GM15510 (cell line): Measurements from ENCODE around the gene ETF1.

Experiments used
- POLR2A ChIP-seq: IDR thresholded peaks from 3 replicates; pipeline ENCODE4 v1.6.1; 2011; ENCODE audit warnings: borderline replicate concordance; ENCODE audit not compliant: insufficient read length; ENCODE audit errors: extremely low read depth

Gene ETF1

GRCh38 chr5:138527170-138527569 is 15.9 kb downstream of the ETF1 start:
- no peak for TF ChIP-seq POLR2A

DNA sequence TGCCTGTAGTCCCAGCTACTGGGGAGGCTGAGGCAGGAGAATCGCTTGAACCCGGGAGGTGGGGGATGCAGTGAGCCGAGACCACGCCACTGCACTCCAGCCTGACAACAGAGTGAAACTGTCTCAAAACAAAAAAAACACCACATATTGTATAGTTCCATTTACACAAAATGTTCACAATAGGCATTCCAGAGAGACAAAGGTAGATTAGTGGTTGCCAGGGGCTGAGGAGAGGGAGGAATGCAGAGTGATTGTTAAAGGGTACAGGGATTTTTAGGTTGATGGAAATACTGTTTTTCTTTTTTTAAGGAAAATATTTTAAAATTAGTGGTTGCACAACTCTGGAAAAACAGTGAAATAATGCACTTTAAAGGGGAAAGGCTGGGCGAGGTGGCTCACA is 19.6 kb downstream of the ETF1 start:
- TF ChIP-seq POLR2A, result no peak

- TF ChIP-seq POLR2A, result no peak
These were observed 22.1 kb downstream of the ETF1 start for GRCh38 chr5:138520971-138521370.

DNA sequence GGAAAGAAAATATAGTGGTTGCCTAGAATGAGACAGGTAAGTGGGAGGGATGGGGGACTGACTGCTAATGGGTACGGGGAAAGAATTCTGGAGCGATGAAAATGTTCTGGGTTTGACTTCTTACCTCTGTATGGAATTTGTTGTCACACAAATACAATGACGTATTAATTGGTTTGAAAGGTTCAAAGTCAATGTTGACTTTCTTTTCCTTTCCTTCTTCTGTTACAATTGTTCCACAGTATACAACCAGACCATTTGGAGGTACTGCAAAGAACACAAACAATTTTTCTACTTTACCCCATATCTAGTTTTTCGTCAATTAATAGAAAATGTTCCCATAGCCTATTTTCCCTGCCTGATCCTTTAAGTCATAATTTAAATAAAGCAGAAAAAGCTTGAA is 25.6 kb downstream of the ETF1 start:
- TF ChIP-seq POLR2A, result no peak

DNA sequence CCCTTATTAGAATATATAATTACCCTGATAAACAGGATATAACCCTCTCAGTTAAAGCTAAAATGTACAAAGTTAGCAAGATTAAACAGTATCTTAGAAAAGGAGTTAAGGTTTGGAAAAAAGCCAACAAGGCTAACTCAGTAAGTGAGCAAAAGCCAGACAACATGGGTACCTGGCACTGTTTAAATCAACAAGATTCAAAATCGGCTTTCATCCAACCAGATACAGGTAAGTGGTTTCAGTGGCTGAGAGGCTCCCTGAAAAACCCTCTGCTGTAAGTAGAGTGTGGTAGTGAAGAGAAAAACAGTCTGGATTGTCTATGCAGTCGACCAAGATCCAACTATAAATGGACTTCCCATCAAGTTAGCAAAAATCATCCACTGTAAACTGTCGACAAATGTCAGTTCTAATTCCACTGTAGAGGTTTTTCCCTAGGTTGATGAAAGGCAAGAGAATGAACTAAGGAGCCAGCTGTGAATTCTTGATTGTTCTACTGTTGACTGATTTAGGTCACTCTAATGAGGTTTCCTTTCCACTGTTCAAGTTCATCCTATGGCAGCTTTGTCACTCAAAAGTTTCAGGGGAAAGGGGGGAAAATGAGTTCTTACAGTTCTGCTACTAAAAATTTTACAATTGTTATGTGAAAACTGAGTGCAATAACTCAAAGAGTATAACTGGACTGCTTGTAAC is 27.3 kb downstream of the ETF1 start:
- no peak for TF ChIP-seq POLR2A

- TF ChIP-seq POLR2A, result no peak
These were observed 29.0 kb downstream of the ETF1 start for GRCh38 chr5:138514021-138514420.

DNA sequence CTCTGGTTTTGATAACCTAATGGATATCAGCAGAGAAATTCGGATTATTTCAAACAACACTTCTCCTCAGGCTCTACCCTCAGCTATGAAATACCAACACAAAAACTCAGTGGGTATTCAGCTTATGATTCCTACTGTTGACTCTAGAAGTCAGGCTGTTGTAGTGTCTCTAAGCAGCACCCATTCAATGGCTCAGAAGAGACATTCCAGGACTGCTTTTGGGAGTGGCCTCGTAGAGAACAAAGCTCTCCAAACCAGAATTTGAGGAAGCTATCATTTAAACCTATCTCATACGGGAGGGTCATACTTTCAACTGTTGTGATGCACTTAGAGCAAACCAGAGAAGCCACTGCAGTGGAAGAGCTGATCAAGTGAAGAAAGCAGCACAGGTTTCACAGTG is 34.1 kb downstream of the ETF1 start:
- TF ChIP-seq POLR2A, result no peak

DNA sequence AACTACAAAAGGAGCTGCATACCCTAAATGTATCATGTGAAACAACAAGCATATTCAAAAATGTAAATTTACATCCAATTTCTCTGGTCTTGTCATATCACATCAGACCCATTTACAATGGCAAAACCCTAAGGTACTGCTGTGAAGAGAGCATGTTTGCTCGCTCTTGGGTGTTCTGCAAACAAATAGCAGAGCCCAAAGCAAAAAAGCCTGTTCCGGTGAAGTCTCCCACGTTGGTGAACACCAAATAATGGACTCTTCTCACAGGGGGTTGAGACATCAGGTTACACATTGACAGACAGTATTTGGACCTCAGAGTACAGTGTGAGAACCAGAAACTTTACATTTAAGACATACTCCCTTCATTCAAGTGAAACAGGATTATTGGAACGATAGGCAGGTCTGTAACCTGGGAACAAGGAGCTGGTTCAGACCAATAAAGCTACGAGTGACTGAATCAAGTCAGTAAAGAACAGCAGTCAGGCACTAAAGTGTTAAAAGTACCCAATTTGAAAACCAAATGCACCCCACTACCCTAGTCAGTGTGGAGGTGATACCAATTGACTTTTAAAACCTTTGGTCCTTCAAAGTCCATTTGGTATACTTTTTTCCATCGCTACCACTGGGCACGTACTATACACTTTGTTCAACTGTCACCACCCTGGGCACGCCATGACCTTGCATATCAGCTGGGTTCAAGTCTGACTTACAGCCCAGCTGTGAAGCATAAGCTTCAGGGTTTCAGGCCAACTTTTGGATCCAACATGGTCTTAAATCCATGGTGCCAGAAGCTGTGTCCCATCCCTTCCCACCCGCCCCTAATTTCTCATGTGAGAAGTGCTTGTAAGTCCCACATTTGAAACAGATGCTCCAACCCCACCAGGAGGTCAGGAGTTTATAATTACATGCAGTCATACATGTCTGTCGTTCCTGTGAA is 36.4 kb downstream of the ETF1 start:
- no peak for TF ChIP-seq POLR2A

- no peak for TF ChIP-seq POLR2A
These were observed 38.2 kb downstream of the ETF1 start for GRCh38 chr5:138504799-138505198.

DNA sequence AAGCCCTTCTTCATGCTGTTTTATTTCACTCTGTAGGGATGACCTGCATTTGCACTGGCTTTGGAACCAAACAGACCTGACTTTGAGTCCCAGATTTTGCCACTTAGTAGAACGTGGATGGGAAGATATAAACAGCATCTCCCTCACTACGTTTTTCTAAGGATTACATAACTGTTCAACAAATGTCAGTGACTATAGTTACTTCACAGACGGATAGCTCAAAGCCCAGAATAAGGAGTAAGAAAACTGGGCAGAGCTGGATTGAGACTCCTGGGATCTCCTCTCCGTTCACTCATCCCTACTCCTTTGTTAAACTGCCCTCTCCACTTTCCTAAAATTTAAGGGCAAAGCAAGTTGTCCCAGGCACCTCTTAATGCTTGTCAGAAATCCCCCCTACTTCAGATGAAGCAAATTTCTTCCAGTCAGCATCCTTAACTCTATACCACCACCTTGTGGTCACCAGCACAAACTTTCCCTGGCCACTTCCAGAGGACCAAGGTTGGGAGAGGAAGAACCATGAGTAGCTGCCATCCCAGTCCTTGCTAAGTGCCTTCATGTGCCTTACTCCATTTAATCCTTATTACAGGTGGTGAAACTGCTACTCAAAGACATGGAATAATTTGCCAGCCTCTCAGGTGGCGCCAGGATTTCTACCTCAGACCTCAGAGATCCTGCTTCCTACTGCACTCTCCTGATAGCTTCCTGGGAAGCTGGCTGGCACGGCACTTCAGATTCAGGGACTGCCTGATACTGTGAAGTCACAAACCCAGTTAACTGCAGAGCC is 39.4 kb downstream of the ETF1 start:
- TF ChIP-seq POLR2A, result no peak

- no peak for TF ChIP-seq POLR2A
These were observed 40.5 kb downstream of the ETF1 start for GRCh38 chr5:138502521-138502920.

DNA sequence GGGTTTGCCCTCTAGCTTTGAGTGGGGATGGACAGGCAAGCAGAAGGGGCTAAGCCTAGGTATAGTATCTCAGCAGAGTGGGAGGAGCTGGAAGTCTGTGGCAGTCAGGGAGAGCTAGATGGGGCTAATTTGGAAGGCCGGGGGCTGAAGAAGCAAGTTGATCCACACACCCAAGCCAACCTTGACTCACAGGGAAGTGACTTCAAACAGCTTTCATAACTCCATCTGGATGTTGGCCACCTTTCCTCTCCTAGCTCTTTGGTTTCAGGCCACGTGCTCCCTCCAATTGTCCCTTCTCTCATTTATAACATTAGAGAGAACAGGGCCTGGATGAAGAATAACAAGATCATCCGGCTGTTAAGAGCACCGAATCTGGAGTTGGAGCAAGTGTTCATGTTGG is 40.9 kb downstream of the ETF1 start:
- no peak for TF ChIP-seq POLR2A

GRCh38 chr5:138498376-138498775 is 44.7 kb downstream of the ETF1 start:
- TF ChIP-seq POLR2A, result no peak

DNA sequence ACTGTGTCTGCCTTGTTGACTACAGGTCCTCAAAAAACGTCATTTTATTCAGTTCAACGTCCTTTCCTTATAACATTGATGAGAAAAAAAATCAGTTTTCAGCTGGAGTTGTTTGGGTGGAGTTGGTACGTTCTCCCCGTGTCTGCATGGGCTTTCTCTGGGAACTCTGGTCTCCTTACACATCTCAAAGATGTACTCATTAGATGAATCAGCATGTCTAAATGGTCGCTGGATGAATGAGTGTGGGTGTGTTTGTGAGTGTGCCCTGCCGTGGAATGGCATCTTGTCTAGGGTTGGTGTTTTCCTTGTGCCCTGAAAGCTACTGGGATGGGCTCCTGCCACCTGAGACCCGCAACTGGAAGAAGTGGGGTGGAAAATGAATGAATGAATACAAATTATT is 47.7 kb downstream of the ETF1 start:
- TF ChIP-seq POLR2A, result no peak

- no peak for TF ChIP-seq POLR2A
These were observed 50.4 kb downstream of the ETF1 start for GRCh38 chr5:138492560-138493045.
